ENCODE measurements around the gene ZNF638.

- no peak for TF ChIP-seq EZH2 (IDR thresholded peaks at IDR 0.05; ENCODE audit: borderline replicate concordance, low read depth, low read length, severe bottlenecking)
- no peak for TF ChIP-seq JUN (IDR thresholded peaks at IDR 0.05; ENCODE audit: borderline replicate concordance, insufficient read depth, insufficient read length, low read depth)
- TF ChIP-seq CTCF (IDR thresholded peaks at IDR 0.05; ENCODE audit: extremely low read depth in 1 of 2, insufficient read depth in 1 of 2, low read depth in 1 of 2, low read length in 2 of 2) = peak; percentile 31 to 38
- no peak for TF ChIP-seq POLR2AphosphoS5 (IDR thresholded peaks at IDR 0.05; ENCODE audit: insufficient read depth, low read depth, low read length)
- no peak for TF ChIP-seq POLR2A (IDR thresholded peaks at IDR 0.05; ENCODE audit: low read depth, low read length)
- TF ChIP-seq, protein P1, sequence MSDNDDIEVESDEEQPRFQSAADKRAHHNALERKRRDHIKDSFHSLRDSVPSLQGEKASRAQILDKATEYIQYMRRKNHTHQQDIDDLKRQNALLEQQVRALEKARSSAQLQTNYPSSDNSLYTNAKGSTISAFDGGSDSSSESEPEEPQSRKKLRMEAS (IDR thresholded peaks at IDR 0.05; ENCODE audit: insufficient read depth, insufficient read length) = no peak
- TF ChIP-seq FOS (IDR thresholded peaks at IDR 0.05; ENCODE audit: borderline replicate concordance, insufficient read depth, low read length) = no peak
- TF ChIP-seq GATA2 (IDR thresholded peaks at IDR 0.05; ENCODE audit: insufficient read depth, insufficient read length, low read depth, low read length) = no peak
- TF ChIP-seq MYC (IDR thresholded peaks at IDR 0.05; ENCODE audit: low read depth, low read length) = no peak
These were observed 32.1 kb upstream of the ZNF638 start for GRCh38 chr2:71299507-71299906.

Data from endothelial cell of umbilical vein (primary cell).